Body of pancreas (tissue), 4 donors: Measurements from ENCODE around the gene FHL1.

Source experiments
- CTCF ChIP-seq, 7 experiments: fragments of 450-650 bp in 4 of 7; fragments of 200-600 bp in 3 of 7; sonication (generic) in 3 of 7; IDR thresholded peaks; one replicate each; pipeline ENCODE4 v1.5.1; 2016 to 2019; ENCODE audit warnings: antibody characterized with exemption in 7 of 7
- POLR2A ChIP-seq, 3 donors: fragments of 450-650 bp; IDR thresholded peaks; one replicate each; pipeline ENCODE4 v1.6.1; 2016; ENCODE audit warnings: antibody characterized with exemption in 3 of 3, mild to moderate bottlenecking in 2 of 3

- TF ChIP-seq CTCF (IDR thresholded peaks at IDR 0.05) (no peak), POLR2A (IDR thresholded peaks at IDR 0.05) (no peak)
Measured at GRCh38 chrX:136196691-136197155, 49.4 kb downstream of the FHL1 start.
